T1000 (cell line): ENCODE measurements around the gene NBEA.

Experiments
- DNase-seq: peaks from one replicate; lab custom pipeline; 2025; ENCODE audit warnings: mixed read lengths; lab: John Stamatoyannopoulos, UW

NBEA gene

DNA sequence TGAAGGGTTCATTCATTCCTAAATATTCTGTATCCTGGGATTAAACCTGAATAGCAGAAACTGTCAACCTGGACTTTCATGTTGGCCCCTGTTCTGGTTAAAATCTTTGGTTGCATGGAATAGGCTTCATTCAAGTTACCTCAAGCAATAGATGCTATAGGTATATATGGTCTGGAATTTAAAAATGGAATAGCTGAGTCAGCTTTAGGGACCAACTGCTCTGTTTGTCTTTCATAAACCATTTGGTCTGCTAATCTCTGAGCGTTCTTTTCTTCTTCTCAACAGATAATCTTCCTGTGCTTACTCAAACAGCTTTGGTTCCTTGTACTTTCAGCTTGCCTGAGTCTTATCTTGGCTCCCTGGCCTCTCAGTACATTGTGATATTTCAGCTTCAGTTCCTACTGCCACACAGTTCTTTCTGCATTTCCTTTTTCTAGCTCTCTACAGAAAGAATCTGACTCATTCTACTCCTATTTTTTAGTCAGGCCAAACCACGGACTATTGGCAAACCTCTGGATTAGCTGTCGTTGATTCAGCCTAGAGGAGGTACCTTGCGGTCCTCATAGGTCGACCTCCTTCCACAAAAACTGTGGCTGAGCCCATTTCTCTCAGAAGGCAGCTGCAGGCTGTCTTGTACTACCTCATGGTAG, 570.3 kb downstream of the NBEA start:
- peak; percentile 5 for DNase-seq

DNA sequence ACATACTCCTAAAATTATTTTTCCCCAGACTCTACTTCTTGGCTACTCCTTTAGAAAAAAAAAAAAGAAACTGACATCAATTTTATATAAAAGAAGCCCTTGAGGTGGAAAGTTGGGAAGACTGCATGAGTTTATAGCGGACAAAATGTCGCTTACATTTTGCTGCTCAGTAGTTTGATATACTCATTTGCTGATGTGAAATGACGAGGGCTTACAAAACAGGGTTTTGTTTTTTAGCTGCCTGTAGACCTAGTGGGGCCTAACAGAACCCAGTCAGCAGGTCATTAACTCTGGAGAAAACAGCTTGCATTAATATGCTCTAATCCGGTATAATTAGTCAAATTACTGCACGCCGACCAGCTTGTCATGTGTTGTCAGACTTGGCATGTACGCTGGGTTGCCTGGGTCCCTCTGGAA, 572.0 kb downstream of the NBEA start:
- DNase-seq, result no peak

- DNase-seq, result no peak
Measured at GRCh38 chr13:35514801-35515502, 572.9 kb downstream of the NBEA start.

GRCh38 chr13:35518337-35518946, 576.4 kb downstream of the NBEA start:
- no peak for DNase-seq

GRCh38 chr13:35524171-35524570, 582.1 kb downstream of the NBEA start:
- DNase-seq, result no peak

- DNase-seq, result no peak
Measured at GRCh38 chr13:35526577-35526976, 584.5 kb downstream of the NBEA start.

DNA sequence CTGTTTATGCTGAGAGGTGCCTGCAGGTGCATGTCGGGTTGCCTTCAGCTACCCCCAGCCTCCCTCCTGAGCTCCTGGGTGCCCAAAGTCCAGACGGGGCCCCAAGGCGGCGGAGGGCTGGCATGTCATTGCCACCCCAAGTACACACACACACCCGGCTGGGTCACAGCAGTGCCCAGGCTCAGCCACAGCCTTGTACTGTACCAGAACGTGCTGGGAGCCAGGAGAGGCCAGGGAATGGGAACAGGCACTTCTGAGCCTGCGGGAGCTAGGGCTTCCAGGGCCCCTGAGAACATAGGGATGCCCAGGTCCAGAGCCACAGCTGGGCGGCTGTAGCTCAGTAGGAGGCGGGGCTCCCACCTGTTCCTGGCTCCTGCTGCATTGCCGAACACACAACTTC, 585.4 kb downstream of the NBEA start:
- DNase-seq, result no peak

GRCh38 chr13:35530147-35530546, 588.1 kb downstream of the NBEA start:
- no peak for DNase-seq

- no peak for DNase-seq
Measured at GRCh38 chr13:35530581-35530980, 588.5 kb downstream of the NBEA start.

- DNase-seq, result no peak
Measured at GRCh38 chr13:35531526-35531925, 589.5 kb downstream of the NBEA start.

DNA sequence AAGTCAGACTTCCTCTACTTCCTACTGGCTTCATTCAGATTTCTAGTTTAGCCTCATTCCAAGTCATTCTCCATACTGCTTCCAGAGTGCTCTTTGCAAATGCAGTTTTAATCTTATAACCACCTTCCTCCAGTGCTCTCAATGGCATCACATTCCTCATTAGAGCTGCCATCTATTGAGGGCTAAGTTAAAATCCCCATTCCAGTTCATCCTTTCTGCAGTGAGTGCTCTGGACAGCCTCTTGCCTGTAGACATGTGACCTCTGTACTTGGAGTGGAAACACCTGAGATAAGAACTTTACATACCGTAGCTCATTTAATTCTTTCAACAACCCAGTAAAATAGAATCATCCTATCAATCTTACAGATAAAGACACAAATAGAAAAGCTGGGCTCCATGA, 592.3 kb downstream of the NBEA start:
- DNase-seq, result no peak

DNA sequence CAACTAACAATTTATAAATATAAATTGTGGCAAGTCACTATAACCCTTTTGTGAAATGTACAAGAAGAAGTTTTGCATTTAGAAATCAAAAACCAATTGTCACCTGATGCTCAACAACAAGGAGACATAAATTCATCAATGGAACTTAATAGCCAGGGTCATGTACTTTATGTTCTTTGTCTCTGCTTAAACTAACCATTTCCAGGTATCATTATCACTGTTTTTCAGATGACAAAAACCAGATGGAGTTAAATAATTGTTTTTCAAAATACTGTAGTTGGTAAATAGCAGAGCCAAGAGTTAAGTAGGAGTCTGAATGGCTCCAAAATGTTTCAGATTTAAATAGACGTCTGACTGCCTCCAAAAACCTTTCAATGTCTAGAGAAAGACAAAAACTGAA, 606.7 kb downstream of the NBEA start:
- no peak for DNase-seq

DNA sequence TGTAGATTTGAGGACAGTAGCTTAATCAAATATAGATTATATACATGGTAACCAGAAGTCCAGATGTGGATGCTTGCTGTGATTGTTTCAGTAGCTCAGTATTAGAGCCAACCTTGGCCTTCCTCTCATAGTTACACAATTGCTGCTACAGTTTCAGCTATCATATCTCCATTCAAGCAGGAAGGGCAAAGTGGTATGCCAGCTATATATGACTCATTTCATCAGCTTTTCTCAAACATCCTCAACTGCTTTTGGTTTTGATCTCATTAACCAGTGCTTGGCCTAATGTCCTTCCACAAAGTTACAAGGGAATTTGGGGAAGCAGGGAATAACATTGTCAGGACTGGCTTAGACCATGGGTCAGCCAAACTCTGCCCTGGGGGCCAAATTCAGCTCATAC, 607.4 kb downstream of the NBEA start:
- DNase-seq, result no peak

DNA sequence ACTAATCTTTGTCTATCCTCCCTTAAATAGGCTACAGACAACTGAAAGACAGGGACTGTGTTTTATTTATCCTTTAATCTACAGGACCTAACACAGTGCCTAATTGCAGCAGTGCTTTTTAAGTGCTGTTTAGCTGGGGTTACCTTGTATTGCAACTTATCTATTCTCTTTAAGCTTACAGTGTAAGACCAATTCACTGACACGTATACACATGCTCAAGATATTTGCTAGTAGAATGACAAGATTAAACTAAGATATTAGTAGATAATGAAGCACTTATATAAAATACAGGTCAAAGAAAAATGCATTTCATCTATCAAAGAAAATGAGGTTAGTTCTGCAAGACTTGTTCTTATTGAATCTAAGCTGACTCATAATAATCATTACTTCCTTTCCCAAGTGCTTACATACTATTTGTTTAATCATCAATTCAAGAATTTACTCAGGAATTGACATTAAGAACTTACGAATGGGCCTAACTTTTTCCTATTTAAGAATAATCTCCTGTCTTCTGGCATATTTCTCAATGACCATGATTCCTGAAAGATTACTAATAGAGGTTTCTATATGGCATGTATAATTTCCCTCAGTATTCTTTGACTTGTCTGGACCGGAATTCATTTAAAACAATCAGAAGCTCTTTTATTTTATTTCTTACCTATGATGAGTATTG, 610.2 kb downstream of the NBEA start:
- DNase-seq, result no peak

GRCh38 chr13:35554972-35555623, 613.0 kb downstream of the NBEA start:
- no peak for DNase-seq

- no peak for DNase-seq
Measured at GRCh38 chr13:35557475-35557874, 615.4 kb downstream of the NBEA start.

DNA sequence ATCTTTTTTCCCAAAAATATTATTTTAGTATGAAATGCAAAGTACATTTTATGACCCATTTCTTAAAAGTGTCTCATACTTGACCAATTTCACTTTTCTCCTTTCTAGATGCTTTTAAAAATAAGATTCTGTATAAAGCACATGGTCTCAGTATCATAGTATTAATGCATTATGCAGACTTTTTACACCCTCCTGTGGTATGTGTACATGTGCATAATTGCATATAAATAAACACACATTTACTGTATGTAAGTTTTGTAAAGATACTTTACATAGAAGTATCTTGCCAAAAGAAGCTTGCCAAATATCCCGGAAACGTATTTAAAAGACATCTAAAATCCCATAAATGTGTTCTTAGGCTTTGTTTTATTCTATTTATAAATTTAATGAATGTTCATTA, 619.5 kb downstream of the NBEA start:
- DNase-seq, result no peak

GRCh38 chr13:35565273-35565672, 623.2 kb downstream of the NBEA start:
- DNase-seq, result no peak

- DNase-seq, result no peak
Measured at GRCh38 chr13:35566340-35566739, 624.3 kb downstream of the NBEA start.

- no peak for DNase-seq
Measured at GRCh38 chr13:35567406-35567980, 625.4 kb downstream of the NBEA start.

DNA sequence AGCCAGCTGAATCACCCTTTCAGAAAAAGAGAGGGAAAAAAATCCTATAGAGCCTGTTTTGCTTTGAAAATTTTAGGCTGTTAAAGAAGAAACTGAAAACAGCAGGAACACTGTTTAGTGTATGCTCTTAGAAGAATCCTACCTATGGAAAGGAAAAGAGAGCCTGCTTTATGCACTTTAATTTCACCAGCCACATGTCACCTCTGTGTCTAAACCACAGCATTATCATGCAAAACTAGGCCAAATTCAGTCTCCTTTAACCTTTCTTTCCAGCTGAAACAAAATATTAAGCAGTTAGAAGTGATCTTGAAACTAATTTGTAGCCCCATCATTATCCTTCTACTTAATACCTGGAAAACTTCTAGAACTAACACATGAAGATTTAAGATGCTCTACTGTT, 631.6 kb downstream of the NBEA start:
- DNase-seq, result no peak

GRCh38 chr13:35592457-35592856, 650.4 kb downstream of the NBEA start:
- DNase-seq, result no peak
